Immature natural killer cell (primary cell): ENCODE data around the gene ANKS6. TPM values are rescaled to one million over a fixed set of nuclear protein-coding genes. Genes with fewer than 3 reads are reported as not detected.

ENCODE experiments used
- DNase-seq, 3 donors: peaks; one replicate each; pipeline ENCODE4 v3.0.0; 2022; ENCODE audit warnings: mixed read lengths in 1 of 3
- H3K27ac Mint-ChIP-seq, 6 donors: one replicate each; pipeline ENCODE4 v1.8.0; 2020; ENCODE audit warnings: mixed read lengths in 6 of 6, mild to moderate bottlenecking in 5 of 6, inconsistent platforms in 4 of 6, moderate library complexity in 3 of 6
- H3K27me3 Mint-ChIP-seq, 3 donors: one replicate each; pipeline ENCODE4 v1.8.0; 2020 to 2021; ENCODE audit warnings: low read depth in 3 of 3, mild to moderate bottlenecking in 3 of 3, mixed read lengths in 3 of 3, moderate library complexity in 3 of 3, inconsistent platforms in 1 of 3
- H3K36me3 Mint-ChIP-seq, 3 donors: one replicate each; pipeline ENCODE4 v1.8.0; 2020; ENCODE audit warnings: mixed read lengths in 3 of 3, inconsistent platforms in 2 of 3, mild to moderate bottlenecking in 2 of 3
- H3K4me1 Mint-ChIP-seq, 2 donors: one replicate each; pipeline ENCODE4 v1.8.0; 2020; ENCODE audit warnings: inconsistent platforms in 2 of 2, mild to moderate bottlenecking in 2 of 2, mixed read lengths in 2 of 2, moderate library complexity in 1 of 2
- H3K4me3 Mint-ChIP-seq, 5 donors: one replicate each; pipeline ENCODE4 v1.8.0; 2020; ENCODE audit warnings: mild to moderate bottlenecking in 5 of 5, mixed read lengths in 5 of 5, inconsistent platforms in 3 of 5, moderate library complexity in 3 of 5
- H3K9me3 Mint-ChIP-seq, 6 donors: one replicate each; pipeline ENCODE4 v1.8.0; 2020; ENCODE audit warnings: mild to moderate bottlenecking in 6 of 6, mixed read lengths in 6 of 6, inconsistent platforms in 4 of 6, moderate library complexity in 3 of 6
- polyA plus RNA-seq, 3 donors: library from polyadenylated mRNA; unstranded; fragments of 300-500 nt; fragmentation: Illumina TruSeq; gene quantifications; one replicate each; pipeline ENCODE4 v1.2.3, GENCODE V29; 2021

ANKS6 gene
- polyA plus RNA-seq, 3 donors from 2014 or later, result 2.6 to 3.7 (median 3.2) TPM

GRCh38 chr9:98808411-98808815, 12.1 kb upstream of the ANKS6 start:
- peak overlapping the region in 1 of 6 donors; percentile 19 for H3K27ac Mint-ChIP-seq
- H3K4me3 Mint-ChIP-seq, result peak overlapping the region; percentile 85 to 90 (median 87)
- H3K4me1 Mint-ChIP-seq, result peaks cover 17 to 19% of the 10 kb centered on the region in 2 donors
- H3K9me3 Mint-ChIP-seq, result no peaks in the 10 kb centered on the region
- H3K36me3 Mint-ChIP-seq, result no peaks in the 10 kb centered on the region
- no peak for DNase-seq
- H3K27me3 Mint-ChIP-seq, result peaks cover 4 to 10% (median 5%) of the 10 kb centered on the region in 3 donors

GRCh38 chr9:98807814-98808195, 11.4 kb upstream of the ANKS6 start:
- Mint-ChIP-seq H3K27ac (peak overlapping the region in 4 of 6 donors; percentile 19 to 66 (median 46)), H3K4me3 (peak overlapping the region; percentile 85 to 90 (median 87)), H3K4me1 (peaks cover 17 to 19% of the 10 kb centered on the region in 2 donors), H3K27me3 (peaks cover 4 to 10% (median 5%) of the 10 kb centered on the region in 3 donors), H3K36me3 (no peaks in the 10 kb centered on the region), H3K9me3 (no peaks in the 10 kb centered on the region)
- DNase-seq, result no peak

GRCh38 chr9:98807070-98807813, 10.9 kb upstream of the ANKS6 start, which contains the start of gene GALNT12:
TSS of gene GALNT12 (plus strand) at chr9:98807670. CDS start at chr9:98807699, 29 bp downstream.
- peak; percentile 39 to 58 (median 49) for DNase-seq
- H3K4me3 Mint-ChIP-seq, result peak within 1 kb of the TSS; percentile 85 to 90 (median 87)
- peaks cover 4 to 10% (median 5%) of the 10 kb centered on the region in 3 donors for H3K27me3 Mint-ChIP-seq
- peak within 1 kb of the TSS; percentile 19 to 66 (median 44) for H3K27ac Mint-ChIP-seq
- no peaks in the 10 kb centered on the region for H3K36me3 Mint-ChIP-seq
- H3K4me1 Mint-ChIP-seq, result peaks cover 17 to 19% of the 10 kb centered on the region in 2 donors
- H3K9me3 Mint-ChIP-seq, result no peaks in the 10 kb centered on the region

- H3K4me3 Mint-ChIP-seq, result peak overlapping the region; percentile 85 to 90 (median 87)
- H3K27me3 Mint-ChIP-seq, result peaks cover 4 to 9% (median 5%) of the 10 kb centered on the region in 3 donors
- no peak for DNase-seq
- H3K36me3 Mint-ChIP-seq, result no peaks in the 10 kb centered on the region
- H3K4me1 Mint-ChIP-seq, result peaks cover 17 to 19% of the 10 kb centered on the region in 2 donors
- H3K27ac Mint-ChIP-seq, result peak overlapping the region in 1 of 6 donors; percentile 28
- H3K9me3 Mint-ChIP-seq, result no peaks in the 10 kb centered on the region
These were observed 10.2 kb upstream of the ANKS6 start for GRCh38 chr9:98806394-98807035.

GRCh38 chr9:98805506-98806272, 9.3 kb upstream of the ANKS6 start:
- H3K4me3 Mint-ChIP-seq, result no peak overlapping the region
- H3K36me3 Mint-ChIP-seq, result no peaks in the 10 kb centered on the region
- H3K27me3 Mint-ChIP-seq, result peaks cover 4 to 9% (median 5%) of the 10 kb centered on the region in 3 donors
- H3K27ac Mint-ChIP-seq, result peak overlapping the region in 1 of 6 donors; percentile 12
- H3K4me1 Mint-ChIP-seq, result peaks cover 17 to 19% of the 10 kb centered on the region in 2 donors
- no peaks in the 10 kb centered on the region for H3K9me3 Mint-ChIP-seq
- DNase-seq, result no peak

- Mint-ChIP-seq H3K27ac (no peak overlapping the region), H3K4me1 (peaks cover 15 to 17% of the 10 kb centered on the region in 2 donors), H3K36me3 (no peaks in the 10 kb centered on the region), H3K9me3 (no peaks in the 10 kb centered on the region), H3K27me3 (peaks cover 2 to 9% (median 2%) of the 10 kb centered on the region in 3 donors), H3K4me3 (no peak overlapping the region)
- DNase-seq, result no peak
These were observed 7.7 kb upstream of the ANKS6 start for GRCh38 chr9:98804083-98804482.

GRCh38 chr9:98801969-98802371, 5.6 kb upstream of the ANKS6 start:
- peaks cover 6 to 8% of the 10 kb centered on the region in 2 donors for H3K4me1 Mint-ChIP-seq
- H3K36me3 Mint-ChIP-seq, result peaks cover 0 to 4% (median 0%) of the 10 kb centered on the region in 3 donors
- no peak overlapping the region for H3K27ac Mint-ChIP-seq
- H3K9me3 Mint-ChIP-seq, result peaks cover 0 to 2% (median 0%) of the 10 kb centered on the region in 6 donors
- peaks cover 0 to 6% (median 0%) of the 10 kb centered on the region in 3 donors for H3K27me3 Mint-ChIP-seq
- no peak overlapping the region for H3K4me3 Mint-ChIP-seq
- DNase-seq, result no peak

GRCh38 chr9:98801561-98801960, 5.2 kb upstream of the ANKS6 start:
- DNase-seq, result no peak
- Mint-ChIP-seq H3K27ac (no peak overlapping the region), H3K4me1 (peaks cover 7 to 8% of the 10 kb centered on the region in 2 donors), H3K27me3 (peaks cover 0 to 4% (median 0%) of the 10 kb centered on the region in 3 donors), H3K36me3 (peaks cover 0 to 4% (median 0%) of the 10 kb centered on the region in 3 donors), H3K9me3 (peaks cover 0 to 2% (median 0%) of the 10 kb centered on the region in 6 donors), H3K4me3 (no peak overlapping the region)

- Mint-ChIP-seq H3K36me3 (peaks cover 0 to 4% (median 0%) of the 10 kb centered on the region in 3 donors), H3K27me3 (no peaks in the 10 kb centered on the region), H3K27ac (no peak overlapping the region), H3K4me3 (peak overlapping the region; percentile 4 to 57 (median 54)), H3K4me1 (peaks cover 19 to 25% of the 10 kb centered on the region in 2 donors), H3K9me3 (peaks cover 0 to 2% (median 0%) of the 10 kb centered on the region in 6 donors)
- no peak for DNase-seq
These were observed 1.9 kb upstream of the ANKS6 start for GRCh38 chr9:98798254-98798653.

- no peak for DNase-seq
- Mint-ChIP-seq H3K27me3 (no peaks in the 10 kb centered on the region), H3K9me3 (peaks cover 0 to 2% (median 0%) of the 10 kb centered on the region in 6 donors), H3K4me1 (peaks cover 19 to 25% of the 10 kb centered on the region in 2 donors), H3K4me3 (peak overlapping the region; percentile 66 to 90 (median 88)), H3K27ac (peak overlapping the region in 1 of 6 donors; percentile 12), H3K36me3 (peaks cover 0 to 4% (median 0%) of the 10 kb centered on the region in 3 donors)
These were observed 1.1 kb upstream of the ANKS6 start for GRCh38 chr9:98797491-98797890.

GRCh38 chr9:98795970-98796363, 388 bp downstream of the ANKS6 start:
- H3K36me3 Mint-ChIP-seq, result peaks cover 0 to 4% (median 0%) of the 10 kb centered on the region in 3 donors
- H3K4me3 Mint-ChIP-seq, result peak overlapping the region; percentile 65 to 81 (median 73)
- peaks cover 0 to 2% (median 0%) of the 10 kb centered on the region in 6 donors for H3K9me3 Mint-ChIP-seq
- DNase-seq, result no peak
- H3K27ac Mint-ChIP-seq, result peak overlapping the region in 3 of 6 donors; percentile 12 to 32 (median 29)
- H3K27me3 Mint-ChIP-seq, result no peaks in the 10 kb centered on the region
- H3K4me1 Mint-ChIP-seq, result peaks cover 27 to 36% of the 10 kb centered on the region in 2 donors

GRCh38 chr9:98795295-98795955, 930 bp downstream of the ANKS6 start:
- Mint-ChIP-seq H3K4me1 (peaks cover 29 to 39% of the 10 kb centered on the region in 2 donors), H3K27ac (peak overlapping the region in 3 of 6 donors; percentile 12 to 32 (median 29))

GRCh38 chr9:98794802-98795201, 1.6 kb downstream of the ANKS6 start:
- H3K4me1 Mint-ChIP-seq, result peaks cover 29 to 39% of the 10 kb centered on the region in 2 donors
- H3K27ac Mint-ChIP-seq, result peak overlapping the region in 2 of 6 donors; percentile 12 to 76
- peaks cover 0 to 2% (median 0%) of the 10 kb centered on the region in 6 donors for H3K9me3 Mint-ChIP-seq
- no peaks in the 10 kb centered on the region for H3K27me3 Mint-ChIP-seq
- H3K4me3 Mint-ChIP-seq, result peak overlapping the region; percentile 65 to 81 (median 73)
- peaks cover 0 to 4% (median 0%) of the 10 kb centered on the region in 3 donors for H3K36me3 Mint-ChIP-seq
- DNase-seq, result no peak

More at GRCh38 chr9:98795295-98795955, 930 bp downstream of the ANKS6 start:
- DNase-seq, result no peak
- Mint-ChIP-seq H3K27me3 (no peaks in the 10 kb centered on the region), H3K9me3 (peaks cover 0 to 2% (median 0%) of the 10 kb centered on the region in 6 donors), H3K4me3 (peak overlapping the region; percentile 65 to 81 (median 73)), H3K36me3 (peaks cover 0 to 4% (median 0%) of the 10 kb centered on the region in 3 donors)
